ENCODE measurements around the gene PAM. TPM values are rescaled to one million over a fixed set of nuclear protein-coding genes. Genes with fewer than 3 reads are reported as not detected.
"Not testable (repeated sequence)": the region's sequence is repeated elsewhere in the genome, so short reads cannot be mapped to it uniquely, and the experiment has no call there.

The PAM gene
- total and polyA plus RNA-seq, 2 of the 8 experiments (the other 6 are each of a cell fraction or from before 2014, with no cell fraction given): 30.4 to 67.8 TPM

GRCh38 chr5:103073500-103073899, 318.4 kb downstream of the PAM start:
- H4K91ac ChIP-seq (replicated peaks; ENCODE audit: insufficient read length, low read length); POLR2A ChIA-PET (ENCODE audit: partially characterized antibody); H3K56ac ChIP-seq (replicated peaks; ENCODE audit: insufficient read length, low read depth, low read length); H3K36me3 ChIP-seq (ENCODE audit: control insufficient read depth in 2 of 4, insufficient read depth in 4 of 4, low read length in 3 of 4); H3K23ac ChIP-seq (ENCODE audit: insufficient read length); H3K9ac ChIP-seq (replicated peaks in 1 of 4; ENCODE audit: extremely low read depth in 1 of 4, low read depth in 3 of 4, low read length in 3 of 4); H2BK20ac ChIP-seq (ENCODE audit: low read length); H2BK15ac ChIP-seq (ENCODE audit: low read length); H3K18ac ChIP-seq (ENCODE audit: extremely low read depth, low read length); H2BK12ac ChIP-seq (ENCODE audit: low read depth, low read length); H2BK120ac ChIP-seq (replicated peaks; ENCODE audit: low read depth, low read length); H3K4me2 ChIP-seq (ENCODE audit: insufficient read depth in 1 of 2, low read depth in 2 of 2, low read length in 2 of 2); DNase-seq (ENCODE audit: low read depth in 1 of 2, low spot score in 2 of 2); H3K27ac ChIP-seq (ENCODE audit: low read depth, low read length); H4K8ac ChIP-seq (ENCODE audit: extremely low read depth, insufficient read depth, low read length); H3K14ac ChIP-seq (ENCODE audit: insufficient read length); H3K4ac ChIP-seq (replicated peaks; ENCODE audit: insufficient read length, low read depth, low read length); CTCF ChIA-PET (ENCODE audit: partially characterized antibody); H2BK5ac ChIP-seq (ENCODE audit: low read depth, low read length); FAIRE-seq; H4K20me1 ChIP-seq (replicated peaks in 1 of 2; ENCODE audit: control insufficient read depth in 1 of 2, insufficient read depth in 2 of 2, low read length in 2 of 2); H2AK5ac ChIP-seq (ENCODE audit: low read depth, low read length); H2AFZ ChIP-seq (ENCODE audit: low read length); H3K79me1 ChIP-seq (ENCODE audit: low read depth, low read length); H3K23me2 ChIP-seq (ENCODE audit: low read depth, low read length); H3K4me3 ChIP-seq (ENCODE audit: extremely low read depth in 1 of 4, insufficient read depth in 2 of 4, low read depth in 3 of 4, low read length in 4 of 4); H3K4me1 ChIP-seq (replicated peaks in 1 of 4; ENCODE audit: control insufficient read depth in 3 of 4, insufficient read depth in 4 of 4, low read length in 3 of 4); H3K27me3 ChIP-seq (replicated peaks in 1 of 4; ENCODE audit: control insufficient read depth in 3 of 4, extremely low read depth in 1 of 4, insufficient read depth in 3 of 4, low read length in 3 of 4); H4K5ac ChIP-seq (ENCODE audit: insufficient read length, low read depth, low read length); H3K79me2 ChIP-seq (ENCODE audit: control insufficient read depth in 1 of 2, insufficient read depth in 2 of 2, low read length in 2 of 2): not testable (repeated sequence)
- 90% methylated on average over 4 of the region's 4 CpGs; no CpG with 5 or more reads in 1 of the 2 experiments for WGBS, 2 experiments (ENCODE audit: extremely low coverage in 1 of 2, insufficient coverage in 1 of 2, insufficient read length in 1 of 2, insufficient replicate concordance in 2 of 2, low coverage in 1 of 2, low lambda C conversion rate in 2 of 2, missing lambda C conversion rate in 1 of 2)
- H3K9me3 ChIP-seq (ENCODE audit: insufficient read depth in 2 of 2, low read depth in 1 of 2, low read length in 1 of 2): peaks cover 15 to 20% of the 10 kb centered on the region in 2 experiments

All from H1 (cell line).